GM12872 (cell line): ENCODE data around the gene SYT7.

Experiments used
- CTCF ChIP-seq: IDR thresholded peaks from 3 replicates; pipeline ENCODE4 v1.5.1; 2011; ENCODE audit warnings: low read depth, mild to moderate bottlenecking, low read length, moderate library complexity; ENCODE audit not compliant: insufficient read depth

SYT7 gene

GRCh38 chr11:61494381-61494961 lies 86.4 kb downstream of the SYT7 start:
- no peak for TF ChIP-seq CTCF

DNA sequence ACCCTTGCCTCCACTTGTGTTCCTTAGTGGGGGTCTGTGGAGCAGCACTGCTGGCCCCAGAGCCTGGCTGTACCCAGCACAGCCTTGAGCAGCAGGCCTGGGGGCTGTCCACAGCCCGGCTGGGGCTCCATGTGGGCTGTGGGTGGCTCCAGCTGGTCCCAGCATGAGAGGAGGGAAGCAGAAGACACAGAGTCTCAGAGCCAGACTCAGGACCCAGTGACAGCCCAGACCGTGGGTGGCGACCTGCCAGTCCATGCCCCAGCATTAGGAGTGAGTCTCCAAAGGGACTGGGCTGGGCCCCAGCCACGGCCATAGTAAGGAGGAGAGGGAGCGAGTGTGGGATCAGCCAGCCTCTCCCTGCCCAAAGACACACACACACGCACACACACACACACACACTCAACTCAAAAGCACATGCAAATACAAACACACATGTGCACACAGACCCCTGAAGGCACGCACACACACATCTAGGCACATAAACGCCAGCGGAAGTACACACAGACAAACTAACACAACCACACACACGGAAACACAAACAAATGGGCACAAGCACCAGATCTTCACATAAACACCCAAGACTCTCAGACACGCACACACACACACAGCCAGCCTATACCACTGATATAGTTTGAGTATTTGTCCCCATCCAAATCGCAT lies 89.0 kb downstream of the SYT7 start:
- no peak for TF ChIP-seq CTCF

- no peak for TF ChIP-seq CTCF
Measured at GRCh38 chr11:61489833-61490721, 90.8 kb downstream of the SYT7 start.

- TF ChIP-seq CTCF, result no peak
Measured at GRCh38 chr11:61488651-61489291, 92.1 kb downstream of the SYT7 start.

DNA sequence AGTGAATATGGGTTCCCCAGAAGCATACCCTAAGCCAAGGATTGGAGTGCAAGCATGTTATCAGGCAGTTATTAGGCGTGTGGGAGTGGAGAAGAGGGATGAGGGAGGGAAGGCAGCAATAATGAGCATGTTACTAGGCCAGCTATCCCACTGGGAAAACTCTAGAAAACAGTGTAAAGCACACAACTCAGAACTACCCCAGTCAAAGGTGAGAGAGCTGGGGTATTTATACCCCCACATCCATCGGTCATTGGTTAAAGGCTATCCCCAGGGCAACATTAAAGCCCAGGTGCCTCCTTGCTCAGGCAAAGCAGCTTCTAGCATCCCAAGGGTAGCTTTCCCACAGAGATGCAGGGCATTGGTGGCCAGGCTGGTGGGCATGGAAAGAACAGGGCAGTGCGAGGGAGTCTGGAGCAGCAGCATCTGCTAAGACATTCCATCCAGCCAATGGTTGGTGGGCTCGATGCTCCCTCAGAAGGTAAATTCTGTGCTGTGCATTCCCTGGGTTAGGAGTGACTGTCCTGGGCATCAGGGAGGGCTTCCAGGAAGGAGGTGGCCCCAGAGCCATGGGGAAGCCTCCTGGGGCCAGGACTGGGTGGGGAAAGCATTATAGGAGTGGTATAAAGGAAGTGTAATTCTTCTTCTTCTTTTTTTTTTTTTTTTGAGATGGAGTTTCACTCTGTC lies 93.4 kb downstream of the SYT7 start:
- no peak for TF ChIP-seq CTCF

DNA sequence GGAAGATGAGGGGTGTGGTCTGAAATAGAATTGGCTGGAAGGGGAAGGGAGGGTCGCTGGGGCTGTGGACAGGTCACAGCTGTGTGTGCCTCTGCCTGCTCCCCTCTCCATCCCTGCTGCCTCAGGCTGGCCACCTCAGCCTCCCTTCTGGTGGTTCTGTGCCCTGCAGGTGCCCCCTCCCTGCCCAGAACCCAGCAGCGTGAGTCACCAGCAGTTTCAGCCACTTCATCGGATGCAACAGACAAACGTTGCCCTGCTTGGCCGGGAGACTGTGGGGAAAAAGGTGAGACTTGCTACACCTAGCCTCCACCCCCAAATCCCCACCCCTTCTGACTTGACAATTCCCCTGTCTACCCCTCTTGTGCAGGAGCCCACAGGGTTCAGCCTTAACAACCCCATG lies 94.1 kb downstream of the SYT7 start:
- no peak for TF ChIP-seq CTCF

GRCh38 chr11:61486011-61486620 lies 94.8 kb downstream of the SYT7 start:
- TF ChIP-seq CTCF, result no peak
